Esophagus muscularis mucosa (tissue), 4 donors: Measurements from ENCODE around the gene CCNY. TPM values are rescaled to one million over a fixed set of nuclear protein-coding genes. Genes with fewer than 3 reads are reported as not detected.

ENCODE experiments used
- DNase-seq: peaks from one replicate; pipeline ENCODE4 v3.0.0-alpha.2; 2017; ENCODE audit errors: extremely low spot score
- H3K27ac ChIP-seq, 4 donors: fragments of 200-600 bp; sonication (generic); replicated peaks in 1 of 4; 1 replicate in 3 of 4; 2 replicates in 1 of 4; pipeline ENCODE4 v1.5.1; 2016 to 2019; ENCODE audit warnings: mild to moderate bottlenecking in 1 of 4
- H3K27me3 ChIP-seq, 4 donors: fragments of 200-600 bp; sonication (generic); one replicate each; pipeline versions ENCODE4 v1.5.1 to v1.6.0; 2016 to 2019
- H3K36me3 ChIP-seq, 4 donors: fragments of 200-600 bp; sonication (generic); one replicate each; pipeline ENCODE4 v1.5.1; 2016 to 2019
- H3K4me1 ChIP-seq, 4 donors: fragments of 200-600 bp; sonication (generic); one replicate each; pipeline ENCODE4 v1.5.1; 2016 to 2019
- H3K4me3 ChIP-seq, 4 donors: fragments of 200-600 bp; sonication (generic); 1 replicate in 2 of 4; 2 replicates in 2 of 4; pipeline ENCODE4 v1.5.1; 2016 to 2019; ENCODE audit warnings: mild to moderate bottlenecking in 4 of 4, moderate library complexity in 1 of 4
- H3K9me3 ChIP-seq, 4 donors: fragments of 200-600 bp; sonication (generic); 1 replicate in 3 of 4; 2 replicates in 1 of 4; pipeline ENCODE4 v1.5.1; 2016 to 2019
- EP300 ChIP-seq: sonication (generic); formaldehyde crosslinking; IDR thresholded peaks from one replicate; pipeline ENCODE4 v1.6.1; 2017; ENCODE audit warnings: antibody characterized with exemption
- POLR2A ChIP-seq: fragments of 450-650 bp; IDR thresholded peaks from one replicate; pipeline ENCODE4 v1.6.1; 2017; ENCODE audit warnings: antibody characterized with exemption, moderate library complexity, mild to moderate bottlenecking, low read depth
- POLR2AphosphoS5 ChIP-seq, 2 donors: sonication (generic); formaldehyde crosslinking; IDR thresholded peaks; one replicate each; pipeline ENCODE4 v1.6.1; 2017; ENCODE audit warnings: antibody characterized with exemption in 2 of 2
- WGBS: methylation state at CpG from one replicate; pipeline ENCODE4 v1.1.5; 2018; 5-methylcytosine and 5-hydroxymethylcytosine counted together
- intact Hi-C: fragments of 100-400 bp; cut with DNase I; formaldehyde crosslinking; loops from one replicate; pipeline ENCODE4 v1.15.1; 2023
- total RNA-seq, 4 donors: library from RNA; depleted of rRNA; stranded (reverse); fragments of >200 nt; gene quantifications; one replicate each; pipeline versions ENCODE4 v1.1.0 to v1.2.1, GENCODE V29; 2016
- TF ChIP-seq, protein P1 (sequence below), 3 experiments: fragments of 200-600 bp in 2 of 3; fragments of 450-650 bp in 1 of 3; sonication (generic) in 2 of 3; IDR thresholded peaks; one replicate each; pipeline ENCODE4 v1.5.1; 2017 to 2019; ENCODE audit warnings: antibody characterized with exemption in 3 of 3, mild to moderate bottlenecking in 2 of 3, moderate library complexity in 1 of 3

The CCNY gene
- total RNA-seq, 4 donors from 2014 or later: 36.6 to 53.5 (median 47.0) TPM

GRCh38 chr10:35434533-35434932 lies 98.2 kb downstream of the CCNY start:
- Histone ChIP-seq H3K4me3 (no peak overlapping the region), H3K36me3 (no peaks in the 10 kb centered on the region), H3K9me3 (peaks cover 0 to 10% (median 0%) of the 10 kb centered on the region in 4 donors), H3K27ac (no peak overlapping the region), H3K4me1 (peaks cover 0 to 19% (median 6%) of the 10 kb centered on the region in 4 donors), H3K27me3 (no peaks in the 10 kb centered on the region)
- intact Hi-C loops: no loop called here
- no peak for DNase-seq
- no peak for TF ChIP-seq EP300
- TF ChIP-seq POLR2A: no peak
- TF ChIP-seq, protein P1, sequence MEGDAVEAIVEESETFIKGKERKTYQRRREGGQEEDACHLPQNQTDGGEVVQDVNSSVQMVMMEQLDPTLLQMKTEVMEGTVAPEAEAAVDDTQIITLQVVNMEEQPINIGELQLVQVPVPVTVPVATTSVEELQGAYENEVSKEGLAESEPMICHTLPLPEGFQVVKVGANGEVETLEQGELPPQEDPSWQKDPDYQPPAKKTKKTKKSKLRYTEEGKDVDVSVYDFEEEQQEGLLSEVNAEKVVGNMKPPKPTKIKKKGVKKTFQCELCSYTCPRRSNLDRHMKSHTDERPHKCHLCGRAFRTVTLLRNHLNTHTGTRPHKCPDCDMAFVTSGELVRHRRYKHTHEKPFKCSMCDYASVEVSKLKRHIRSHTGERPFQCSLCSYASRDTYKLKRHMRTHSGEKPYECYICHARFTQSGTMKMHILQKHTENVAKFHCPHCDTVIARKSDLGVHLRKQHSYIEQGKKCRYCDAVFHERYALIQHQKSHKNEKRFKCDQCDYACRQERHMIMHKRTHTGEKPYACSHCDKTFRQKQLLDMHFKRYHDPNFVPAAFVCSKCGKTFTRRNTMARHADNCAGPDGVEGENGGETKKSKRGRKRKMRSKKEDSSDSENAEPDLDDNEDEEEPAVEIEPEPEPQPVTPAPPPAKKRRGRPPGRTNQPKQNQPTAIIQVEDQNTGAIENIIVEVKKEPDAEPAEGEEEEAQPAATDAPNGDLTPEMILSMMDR (IDR thresholded peaks at IDR 0.05): no peak
- TF ChIP-seq POLR2AphosphoS5 (IDR thresholded peaks at IDR 0.05): no peak
- WGBS: 97% methylated on average over 1 of the region's 1 CpG

DNA sequence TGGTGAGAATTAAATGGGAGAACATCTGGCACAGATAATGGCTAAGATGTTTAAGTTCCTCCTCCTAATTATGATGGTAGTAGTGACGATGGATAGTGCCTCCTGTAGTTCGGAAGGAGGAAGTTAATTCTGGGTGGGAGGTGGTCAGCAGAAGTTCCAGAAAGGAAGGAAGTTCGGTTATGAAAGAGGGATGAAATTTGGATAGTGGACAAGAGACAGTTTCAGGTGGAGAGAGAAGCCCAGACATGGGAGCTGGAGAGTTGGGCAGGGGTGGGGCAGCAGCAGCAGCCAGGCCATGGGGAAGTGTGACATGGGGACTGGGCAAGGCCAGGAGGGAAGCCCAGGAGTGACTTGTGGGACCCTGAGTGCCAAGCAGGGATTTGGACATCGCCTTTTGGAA lies 99.5 kb downstream of the CCNY start:
- TF ChIP-seq POLR2AphosphoS5 (IDR thresholded peaks at IDR 0.05) (no peak), POLR2A (no peak), EP300 (no peak)
- TF ChIP-seq, protein P1 (IDR thresholded peaks at IDR 0.05): no peak
- H3K4me3 ChIP-seq: no peak overlapping the region
- 91% methylated on average over 4 of the region's 4 CpGs for WGBS
- H3K9me3 ChIP-seq: peaks cover 0 to 11% (median 0%) of the 10 kb centered on the region in 4 donors
- no peak for DNase-seq
- intact Hi-C loops: no loop called here
- H3K4me1 ChIP-seq: peaks cover 0 to 30% (median 14%) of the 10 kb centered on the region in 4 donors
- H3K36me3 ChIP-seq: no peaks in the 10 kb centered on the region
- no peaks in the 10 kb centered on the region for H3K27me3 ChIP-seq
- no peak overlapping the region for H3K27ac ChIP-seq

DNA sequence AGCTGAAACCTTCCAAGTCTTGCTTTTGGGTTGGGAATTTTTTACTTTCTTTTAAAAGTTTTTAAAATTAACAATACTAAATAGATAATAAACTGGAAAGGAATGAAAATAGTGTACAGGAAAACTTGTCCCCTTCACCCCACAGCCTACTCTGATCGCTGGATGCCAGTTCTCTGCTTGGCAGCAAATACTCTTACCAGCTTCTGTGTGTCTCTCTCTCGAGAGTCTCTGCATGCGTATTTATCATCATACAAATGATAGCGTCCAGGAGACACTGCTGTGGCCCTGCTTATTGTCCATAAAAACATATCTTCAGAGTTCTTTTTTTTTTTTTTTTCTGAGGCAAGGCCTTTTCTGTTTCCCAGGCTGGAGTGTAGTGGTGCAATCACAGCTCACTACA lies 101.5 kb downstream of the CCNY start:
- TF ChIP-seq POLR2AphosphoS5 (IDR thresholded peaks at IDR 0.05) (no peak), EP300 (no peak), POLR2A (no peak)
- TF ChIP-seq, protein P1 (IDR thresholded peaks at IDR 0.05): no peak
- Histone ChIP-seq H3K9me3 (peaks cover 0 to 15% (median 1%) of the 10 kb centered on the region in 4 donors), H3K36me3 (no peaks in the 10 kb centered on the region), H3K4me3 (no peak overlapping the region), H3K27ac (no peak overlapping the region), H3K4me1 (peaks cover 0 to 26% (median 11%) of the 10 kb centered on the region in 4 donors), H3K27me3 (no peaks in the 10 kb centered on the region)
- WGBS: 96% methylated on average over 4 of the region's 4 CpGs
- DNase-seq: no peak
- intact Hi-C loops: no loop called here

DNA sequence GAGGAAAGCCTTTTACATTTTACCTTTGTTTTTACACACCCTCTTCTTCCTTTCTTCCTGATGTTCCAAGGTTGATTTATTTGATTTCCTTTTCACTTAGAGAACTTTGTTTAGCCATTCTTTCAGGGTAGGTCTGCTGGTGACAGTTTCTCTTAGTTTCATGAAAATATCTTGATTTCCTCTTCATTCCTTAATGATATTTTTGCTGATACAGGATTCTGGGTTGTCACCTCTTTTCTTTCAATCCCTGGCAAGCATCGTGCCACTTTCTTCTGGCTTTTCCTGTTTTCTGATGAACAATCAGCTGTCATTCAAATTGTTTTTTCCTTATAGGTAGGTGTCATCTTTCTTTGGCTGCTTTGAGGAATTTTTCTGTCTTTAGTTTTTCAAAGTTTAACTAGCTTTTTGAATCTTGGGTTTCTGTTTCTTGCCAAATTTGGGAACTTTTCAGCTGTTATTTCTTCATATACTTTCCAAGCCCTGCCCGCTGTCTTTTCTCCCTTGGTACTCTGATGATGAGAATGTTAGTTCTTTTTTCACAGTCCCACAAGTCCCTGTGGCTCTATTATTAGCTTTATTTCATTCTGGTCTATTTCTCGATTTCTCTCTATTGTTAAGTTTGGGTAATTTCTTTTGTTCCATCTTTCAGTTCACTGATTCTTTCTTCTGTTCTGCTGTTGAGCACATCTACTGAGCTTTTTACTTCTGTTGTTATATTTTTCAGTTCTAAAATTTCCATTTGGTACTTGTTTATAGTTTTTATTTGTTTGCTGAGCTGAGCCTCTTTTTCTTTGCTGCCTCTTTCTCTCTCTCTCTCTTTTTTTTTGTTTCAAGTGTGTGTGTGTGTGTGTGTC lies 102.6 kb downstream of the CCNY start:
- no peak overlapping the region for H3K27ac ChIP-seq
- H3K27me3 ChIP-seq: no peaks in the 10 kb centered on the region
- no peak for TF ChIP-seq POLR2AphosphoS5 (IDR thresholded peaks at IDR 0.05)
- TF ChIP-seq EP300: no peak
- TF ChIP-seq, protein P1 (IDR thresholded peaks at IDR 0.05): no peak
- no peak overlapping the region for H3K4me3 ChIP-seq
- 89% methylated on average over 3 of the region's 3 CpGs for WGBS
- intact Hi-C loops: no loop called here
- DNase-seq: no peak
- peaks cover 0 to 22% (median 11%) of the 10 kb centered on the region in 4 donors for H3K4me1 ChIP-seq
- H3K36me3 ChIP-seq: no peaks in the 10 kb centered on the region
- H3K9me3 ChIP-seq: peaks cover 0 to 26% (median 10%) of the 10 kb centered on the region in 4 donors
